ENCODE measurements around the gene GCM1.
"Not testable (repeated sequence)": the region's sequence is repeated elsewhere in the genome, so short reads cannot be mapped to it uniquely, and the experiment has no call there.

Gene GCM1

GRCh38 chr6:53148684-53149083, at the start of gene GCM1:
Gene GCM1 (minus strand): TSS chr6:53148841. CDS start chr6:53145632, 3,209 bp downstream.
- DNase-seq = no peak

- DNase-seq = no peak
These were observed 48.9 kb upstream of the GCM1 start for GRCh38 chr6:53197553-53197952.

GRCh38 chr6:53195048-53195447, 46.4 kb upstream of the GCM1 start:
- no peak for DNase-seq

- no peak for DNase-seq
These were observed 44.1 kb upstream of the GCM1 start for GRCh38 chr6:53192682-53193188.

- DNase-seq = no peak
These were observed 40.9 kb upstream of the GCM1 start for GRCh38 chr6:53189554-53189953.

GRCh38 chr6:53188833-53189232, 40.2 kb upstream of the GCM1 start:
- no peak for DNase-seq

GRCh38 chr6:53180678-53181077, 32.0 kb upstream of the GCM1 start:
- DNase-seq = no peak

- no peak for DNase-seq
These were observed 31.5 kb upstream of the GCM1 start for GRCh38 chr6:53179961-53180651.

GRCh38 chr6:53178837-53179432, 30.3 kb upstream of the GCM1 start:
- DNase-seq = no peak

GRCh38 chr6:53175027-53175426, 26.4 kb upstream of the GCM1 start:
- no peak for DNase-seq

GRCh38 chr6:53172468-53172803, 23.8 kb upstream of the GCM1 start:
- DNase-seq = no peak

GRCh38 chr6:53171605-53172467, 23.2 kb upstream of the GCM1 start:
- DNase-seq = peak in 1 of 2 experiments; percentile 54

GRCh38 chr6:53168516-53169267, 20.1 kb upstream of the GCM1 start:
- peak in 1 of 2 experiments; percentile 17 for DNase-seq

- DNase-seq = no peak
These were observed 16.7 kb upstream of the GCM1 start for GRCh38 chr6:53165293-53165692.

- DNase-seq = no peak
These were observed 14.0 kb upstream of the GCM1 start for GRCh38 chr6:53162606-53163005.

GRCh38 chr6:53161481-53162009, 12.9 kb upstream of the GCM1 start:
- no peak for DNase-seq

- DNase-seq = no peak
These were observed 10.9 kb upstream of the GCM1 start for GRCh38 chr6:53159558-53159957.

GRCh38 chr6:53158076-53158475, 9.4 kb upstream of the GCM1 start:
- DNase-seq = not testable (repeated sequence)

- DNase-seq = not testable (repeated sequence)
These were observed 6.6 kb upstream of the GCM1 start for GRCh38 chr6:53155279-53155678.

- no peak for DNase-seq
These were observed 6.2 kb upstream of the GCM1 start for GRCh38 chr6:53154794-53155193.

- DNase-seq = no peak
These were observed 5.4 kb upstream of the GCM1 start for GRCh38 chr6:53154071-53154470.

GRCh38 chr6:53152576-53152975, 3.9 kb upstream of the GCM1 start:
- no peak for DNase-seq

- no peak for DNase-seq
These were observed 3.0 kb upstream of the GCM1 start for GRCh38 chr6:53151676-53152075.

Measured in SW 1271 (cell line).